CD14-positive monocyte (primary cell): ENCODE measurements around the gene VWF. TPM values are rescaled to one million over a fixed set of nuclear protein-coding genes. Genes with fewer than 3 reads are reported as not detected.
A peak's percentile ranks its signal among the peaks of the same experiment; 100 is the strongest.

Source experiments
- DNase-seq, 3 donors: peaks; one replicate each; pipeline ENCODE4 v3.0.0-alpha.2; 2011 to 2022
- H2AFZ ChIP-seq: 2 replicates; pipeline ENCODE4 v1.6.0; 2012; ENCODE audit warnings: mild to moderate bottlenecking, low read depth, low read length, inconsistent platforms; ENCODE audit not compliant: insufficient read depth, poor library complexity, severe bottlenecking
- H3K27ac ChIP-seq, 2 donors: 1 replicate in 1 of 2; 2 replicates in 1 of 2; pipeline ENCODE4 v1.5.1; 2012 to 2013; ENCODE audit warnings: low read length in 2 of 2, control low read depth in 1 of 2, inconsistent platforms in 1 of 2, low read depth in 1 of 2, mild to moderate bottlenecking in 1 of 2
- H3K27me3 ChIP-seq, 2 donors: one replicate each; pipeline versions ENCODE4 v1.6.0 to v1.6.1; 2011 to 2013; ENCODE audit warnings: low read length in 2 of 2; ENCODE audit not compliant: control insufficient read depth in 2 of 2, insufficient read depth in 2 of 2
- H3K36me3 ChIP-seq, 2 donors: replicated peaks in 1 of 2; 1 replicate in 1 of 2; 2 replicates in 1 of 2; pipeline versions ENCODE4 v1.5.1 to v1.6.1; 2012 to 2013; ENCODE audit warnings: low read length in 2 of 2, control low read depth in 1 of 2, inconsistent platforms in 1 of 2, mild to moderate bottlenecking in 1 of 2; ENCODE audit not compliant: insufficient read depth in 2 of 2, control insufficient read depth in 1 of 2
- H3K4me1 ChIP-seq, 2 donors: 1 replicate in 1 of 2; 2 replicates in 1 of 2; pipeline versions ENCODE4 v1.5.1 to v1.6.1; 2012 to 2013; ENCODE audit warnings: low read length in 2 of 2, control low read depth in 1 of 2, inconsistent platforms in 1 of 2, mild to moderate bottlenecking in 1 of 2, moderate library complexity in 1 of 2; ENCODE audit not compliant: insufficient read depth in 2 of 2, control insufficient read depth in 1 of 2
- H3K4me2 ChIP-seq: replicated peaks from 2 replicates; pipeline ENCODE3; 2012; ENCODE audit warnings: low read length, moderate library complexity, mild to moderate bottlenecking; ENCODE audit not compliant: poor library complexity, severe bottlenecking; ENCODE audit errors: extremely low read depth
- H3K4me3 ChIP-seq, 3 experiments: fragments of 200-600 bp in 1 of 3; sonication (generic) in 1 of 3; replicated peaks in 1 of 3; 1 replicate in 2 of 3; 2 replicates in 1 of 3; pipeline ENCODE4 v1.5.1; 2011 to 2013; ENCODE audit warnings: low read length in 3 of 3, mild to moderate bottlenecking in 3 of 3, control low read depth in 2 of 3, low read depth in 2 of 3, inconsistent platforms in 1 of 3, moderate library complexity in 1 of 3
- H3K79me2 ChIP-seq: 2 replicates; pipeline ENCODE4 v1.6.0; 2012; ENCODE audit warnings: mild to moderate bottlenecking, control low read depth, inconsistent platforms, low read length, moderate library complexity; ENCODE audit not compliant: insufficient read depth
- H3K9ac ChIP-seq: 2 replicates; pipeline ENCODE4 v1.6.0; 2017; ENCODE audit warnings: low read length, mild to moderate bottlenecking; ENCODE audit not compliant: insufficient read depth, poor library complexity, severe bottlenecking
- H3K9me3 ChIP-seq, 2 donors: replicated peaks in 1 of 2; 1 replicate in 1 of 2; 2 replicates in 1 of 2; pipeline versions ENCODE4 v1.5.1 to v1.6.1; 2012 to 2013; ENCODE audit warnings: low read length in 2 of 2, control low read depth in 1 of 2; ENCODE audit not compliant: control insufficient read depth in 1 of 2, insufficient read depth in 1 of 2
- H4K20me1 ChIP-seq: 2 replicates; pipeline ENCODE4 v1.6.0; 2012; ENCODE audit warnings: mild to moderate bottlenecking, low read length, control low read depth, moderate library complexity; ENCODE audit not compliant: insufficient read depth
- H3K27ac Mint-ChIP-seq, 7 donors: one replicate each; pipeline ENCODE4 v1.8.0; 2020; ENCODE audit warnings: mild to moderate bottlenecking in 7 of 7, mixed read lengths in 7 of 7, moderate library complexity in 6 of 7, inconsistent platforms in 2 of 7
- H3K27me3 Mint-ChIP-seq, 3 donors: one replicate each; pipeline ENCODE4 v1.8.0; 2021 to 2022; ENCODE audit warnings: low read depth in 3 of 3, mild to moderate bottlenecking in 3 of 3, mixed read lengths in 3 of 3, moderate library complexity in 3 of 3, inconsistent platforms in 1 of 3
- H3K36me3 Mint-ChIP-seq, 2 donors: one replicate each; pipeline ENCODE4 v1.8.0; 2020; ENCODE audit warnings: mixed read lengths in 2 of 2, inconsistent platforms in 1 of 2, mild to moderate bottlenecking in 1 of 2
- H3K4me1 Mint-ChIP-seq: one replicate; pipeline ENCODE4 v1.8.0; 2020; ENCODE audit warnings: mild to moderate bottlenecking, mixed read lengths
- H3K4me3 Mint-ChIP-seq, 2 donors: one replicate each; pipeline ENCODE4 v1.8.0; 2020; ENCODE audit warnings: mild to moderate bottlenecking in 2 of 2, mixed read lengths in 2 of 2, moderate library complexity in 1 of 2
- H3K9me3 Mint-ChIP-seq, 7 donors: one replicate each; pipeline ENCODE4 v1.8.0; 2020 to 2022; ENCODE audit warnings: mixed read lengths in 7 of 7, mild to moderate bottlenecking in 6 of 7, moderate library complexity in 6 of 7, inconsistent platforms in 2 of 7
- CTCF ChIP-seq: fragments of 200-600 bp; IDR thresholded peaks from one replicate; pipeline ENCODE4 v1.8.0; 2022; ENCODE audit warnings: antibody characterized with exemption, mild to moderate bottlenecking
- WGBS: methylation state at CpG from one replicate; pipeline ENCODE4 v1.1.5; 2013; ENCODE audit warnings: missing lambda C conversion rate; ENCODE audit not compliant: insufficient coverage; 5-methylcytosine and 5-hydroxymethylcytosine counted together
- intact Hi-C, 2 donors: fragments of 100-400 bp; cut with micrococcal nuclease; formaldehyde crosslinking; loops; one replicate each; pipeline versions ENCODE4 v1.15.0 to v1.15.1; 2023
- polyA plus RNA-seq, 3 donors: library from polyadenylated mRNA; depleted of rRNA in 1 of 3; unstranded in 2 of 3; stranded (reverse) in 1 of 3; fragments of 300-500 nt in 2 of 3; fragments of >200 nt in 1 of 3; fragmentation: Illumina TruSeq in 2 of 3; gene quantifications; 1 replicate in 2 of 3; 2 replicates in 1 of 3; pipeline ENCODE4 v1.2.3, GENCODE V29; 2012 to 2021

The VWF gene
- polyA plus RNA-seq, 3 donors, result 0.17 to 0.49 (median 0.48) TPM

DNA sequence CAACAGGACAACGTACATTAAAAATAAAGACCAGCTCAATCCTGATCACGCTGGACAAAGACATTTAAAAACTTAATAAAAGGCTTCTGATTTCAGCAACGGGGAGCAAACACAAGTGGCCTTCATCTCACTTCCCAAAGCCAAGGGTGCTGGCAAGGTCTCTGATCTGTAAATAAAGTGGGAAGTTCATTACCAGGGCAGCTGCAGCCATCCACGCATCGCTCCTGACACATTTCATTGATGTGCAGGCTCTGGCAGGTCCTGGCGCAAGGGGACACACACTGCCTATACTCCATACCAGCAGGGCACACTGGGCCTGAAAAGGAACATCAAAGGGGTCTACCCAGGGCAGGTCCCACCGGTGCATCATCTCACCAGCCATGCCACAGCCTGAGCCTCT lies 51.0 kb downstream of the VWF start:
- DNase-seq, result no peak
- H3K36me3 ChIP-seq, result no peaks in the 10 kb centered on the region
- peak overlapping the region in 1 of 2 donors; percentile 96 for H3K4me3 Mint-ChIP-seq
- intact Hi-C loops, result loop anchor here (10.0 kb wide), 2 partner anchors 101 to 121 kb away; no protein-coding TSS in a partner anchor
- peak overlapping the region in 5 of 7 donors; percentile 35 to 80 (median 59) for H3K27ac Mint-ChIP-seq
- no peaks in the 10 kb centered on the region for H4K20me1 ChIP-seq
- H3K27ac ChIP-seq, result no peak overlapping the region
- H2AFZ ChIP-seq, result no peak overlapping the region
- H3K36me3 Mint-ChIP-seq, result peaks cover 0 to 23% of the 10 kb centered on the region in 2 donors
- H3K4me3 ChIP-seq, result no peak overlapping the region
- H3K9ac ChIP-seq, result no peak overlapping the region
- 93% methylated on average over 3 of the region's 7 CpGs for WGBS
- H3K9me3 Mint-ChIP-seq, result peaks cover 0 to 4% (median 0%) of the 10 kb centered on the region in 7 donors
- H3K27me3 Mint-ChIP-seq, result peaks cover 29 to 42% (median 42%) of the 10 kb centered on the region in 3 donors
- peaks cover 34 to 38% of the 10 kb centered on the region in 2 donors for H3K4me1 ChIP-seq
- H3K79me2 ChIP-seq, result no peaks in the 10 kb centered on the region
- H3K9me3 ChIP-seq, result no peaks in the 10 kb centered on the region
- H3K4me1 Mint-ChIP-seq, result peaks cover 56% of the 10 kb centered on the region
- H3K4me2 ChIP-seq, result no peak overlapping the region
- H3K27me3 ChIP-seq, result peaks cover 0 to 27% of the 10 kb centered on the region in 2 donors
- TF ChIP-seq CTCF, result no peak

DNA sequence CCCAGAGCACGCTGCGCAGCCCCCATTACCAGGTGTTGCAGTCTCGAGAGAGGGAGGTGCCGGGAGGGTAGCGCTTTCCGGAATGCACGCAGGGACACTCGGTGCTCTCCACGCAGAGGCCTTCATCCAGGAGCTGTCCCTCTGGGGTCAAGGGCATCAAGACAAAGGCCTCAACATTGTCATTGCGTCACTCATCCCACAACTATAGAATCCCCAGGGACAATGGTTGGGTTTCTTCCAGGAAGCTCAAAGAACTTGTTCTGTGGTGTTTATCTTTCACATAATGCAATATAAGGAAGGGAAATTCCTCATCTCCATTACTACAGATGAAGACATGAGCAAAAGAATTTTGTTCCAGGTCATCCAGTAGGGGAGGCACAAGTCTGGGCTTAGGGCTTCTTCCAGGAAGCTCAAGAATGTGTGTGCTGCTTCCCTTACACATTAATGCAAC lies 52.1 kb downstream of the VWF start:
- H3K9me3 Mint-ChIP-seq, result peaks cover 0 to 4% (median 0%) of the 10 kb centered on the region in 7 donors
- DNase-seq, result no peak
- Histone ChIP-seq H3K4me1 (peaks cover 34 to 38% of the 10 kb centered on the region in 2 donors), H3K36me3 (no peaks in the 10 kb centered on the region), H3K27ac (no peak overlapping the region), H3K27me3 (peaks cover 0 to 27% of the 10 kb centered on the region in 2 donors), H3K79me2 (no peaks in the 10 kb centered on the region), H3K4me3 (no peak overlapping the region), H3K9me3 (no peaks in the 10 kb centered on the region), H3K4me2 (no peak overlapping the region), H2AFZ (no peak overlapping the region), H4K20me1 (no peaks in the 10 kb centered on the region), H3K9ac (no peak overlapping the region)
- intact Hi-C loops, result loop anchor here (10.0 kb wide), 2 partner anchors 102 to 122 kb away; no protein-coding TSS in a partner anchor
- no peak overlapping the region for H3K4me3 Mint-ChIP-seq
- H3K27me3 Mint-ChIP-seq, result peaks cover 33 to 42% (median 42%) of the 10 kb centered on the region in 3 donors
- peak overlapping the region in 2 of 7 donors; percentile 69 to 70 for H3K27ac Mint-ChIP-seq
- H3K36me3 Mint-ChIP-seq, result peaks cover 0 to 23% of the 10 kb centered on the region in 2 donors
- H3K4me1 Mint-ChIP-seq, result peaks cover 56% of the 10 kb centered on the region
- TF ChIP-seq CTCF, result no peak
- WGBS, result 96% methylated on average over 9 of the region's 10 CpGs
